ENCODE results near the gene MAPK8. TPM values are rescaled to one million over a fixed set of nuclear protein-coding genes. Genes with fewer than 3 reads are reported as not detected.
A peak's percentile ranks its signal among the peaks of the same experiment; 100 is the strongest.

The MAPK8 gene
- total and polyA plus RNA-seq, 9 of the 15 experiments (the other 6 are each of a cell fraction or from before 2014, with no cell fraction given), result 6.4 to 159 (median 71.0) TPM

DNA sequence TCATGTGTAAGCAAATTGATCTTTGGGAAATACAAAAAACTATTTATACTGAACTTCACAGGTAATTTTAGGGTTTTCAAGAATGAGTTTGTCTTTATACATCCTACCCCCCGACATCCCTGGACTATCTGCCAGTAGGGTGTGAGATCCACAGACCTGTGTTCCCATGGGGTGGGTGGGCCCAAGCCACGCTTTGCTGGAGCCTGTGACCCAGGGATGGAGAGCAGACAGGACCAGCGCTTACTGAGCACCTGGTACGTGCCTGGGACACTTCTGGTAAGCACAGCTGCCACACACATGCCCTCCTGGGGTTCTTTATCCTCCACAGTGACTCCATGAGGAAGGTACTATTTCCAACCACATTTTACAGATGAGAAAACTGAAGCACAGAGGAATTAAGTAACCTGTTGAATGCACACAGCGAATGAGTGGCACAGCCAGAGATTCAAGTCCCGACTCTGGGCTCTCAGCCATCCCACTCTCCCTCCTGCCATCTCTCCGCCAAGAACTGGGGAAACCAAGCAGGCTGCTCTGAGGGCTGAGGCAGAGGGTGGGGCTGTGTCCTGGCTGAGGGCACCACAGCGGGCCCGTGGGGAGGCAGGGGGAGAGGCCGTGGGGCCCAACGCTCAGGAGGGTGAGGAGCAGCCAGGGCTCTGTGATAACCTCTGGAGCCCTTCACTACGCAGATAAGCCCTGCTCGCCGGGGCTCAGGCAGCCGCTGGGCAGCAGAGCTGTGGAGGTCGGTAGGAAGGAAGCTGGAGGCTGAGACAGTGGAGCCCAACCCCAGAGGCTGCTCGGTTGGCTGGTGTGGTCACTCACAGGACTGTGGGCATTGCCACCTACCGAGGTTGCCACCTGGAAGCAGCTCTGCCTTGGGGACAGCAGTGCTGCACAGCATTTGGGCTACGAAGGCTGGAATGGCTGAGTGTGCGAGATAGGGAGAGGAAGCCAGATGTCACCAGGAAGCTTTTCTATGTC lies 174.2 kb downstream of the MAPK8 start (continued):
- TF ChIP-seq, protein P1, sequence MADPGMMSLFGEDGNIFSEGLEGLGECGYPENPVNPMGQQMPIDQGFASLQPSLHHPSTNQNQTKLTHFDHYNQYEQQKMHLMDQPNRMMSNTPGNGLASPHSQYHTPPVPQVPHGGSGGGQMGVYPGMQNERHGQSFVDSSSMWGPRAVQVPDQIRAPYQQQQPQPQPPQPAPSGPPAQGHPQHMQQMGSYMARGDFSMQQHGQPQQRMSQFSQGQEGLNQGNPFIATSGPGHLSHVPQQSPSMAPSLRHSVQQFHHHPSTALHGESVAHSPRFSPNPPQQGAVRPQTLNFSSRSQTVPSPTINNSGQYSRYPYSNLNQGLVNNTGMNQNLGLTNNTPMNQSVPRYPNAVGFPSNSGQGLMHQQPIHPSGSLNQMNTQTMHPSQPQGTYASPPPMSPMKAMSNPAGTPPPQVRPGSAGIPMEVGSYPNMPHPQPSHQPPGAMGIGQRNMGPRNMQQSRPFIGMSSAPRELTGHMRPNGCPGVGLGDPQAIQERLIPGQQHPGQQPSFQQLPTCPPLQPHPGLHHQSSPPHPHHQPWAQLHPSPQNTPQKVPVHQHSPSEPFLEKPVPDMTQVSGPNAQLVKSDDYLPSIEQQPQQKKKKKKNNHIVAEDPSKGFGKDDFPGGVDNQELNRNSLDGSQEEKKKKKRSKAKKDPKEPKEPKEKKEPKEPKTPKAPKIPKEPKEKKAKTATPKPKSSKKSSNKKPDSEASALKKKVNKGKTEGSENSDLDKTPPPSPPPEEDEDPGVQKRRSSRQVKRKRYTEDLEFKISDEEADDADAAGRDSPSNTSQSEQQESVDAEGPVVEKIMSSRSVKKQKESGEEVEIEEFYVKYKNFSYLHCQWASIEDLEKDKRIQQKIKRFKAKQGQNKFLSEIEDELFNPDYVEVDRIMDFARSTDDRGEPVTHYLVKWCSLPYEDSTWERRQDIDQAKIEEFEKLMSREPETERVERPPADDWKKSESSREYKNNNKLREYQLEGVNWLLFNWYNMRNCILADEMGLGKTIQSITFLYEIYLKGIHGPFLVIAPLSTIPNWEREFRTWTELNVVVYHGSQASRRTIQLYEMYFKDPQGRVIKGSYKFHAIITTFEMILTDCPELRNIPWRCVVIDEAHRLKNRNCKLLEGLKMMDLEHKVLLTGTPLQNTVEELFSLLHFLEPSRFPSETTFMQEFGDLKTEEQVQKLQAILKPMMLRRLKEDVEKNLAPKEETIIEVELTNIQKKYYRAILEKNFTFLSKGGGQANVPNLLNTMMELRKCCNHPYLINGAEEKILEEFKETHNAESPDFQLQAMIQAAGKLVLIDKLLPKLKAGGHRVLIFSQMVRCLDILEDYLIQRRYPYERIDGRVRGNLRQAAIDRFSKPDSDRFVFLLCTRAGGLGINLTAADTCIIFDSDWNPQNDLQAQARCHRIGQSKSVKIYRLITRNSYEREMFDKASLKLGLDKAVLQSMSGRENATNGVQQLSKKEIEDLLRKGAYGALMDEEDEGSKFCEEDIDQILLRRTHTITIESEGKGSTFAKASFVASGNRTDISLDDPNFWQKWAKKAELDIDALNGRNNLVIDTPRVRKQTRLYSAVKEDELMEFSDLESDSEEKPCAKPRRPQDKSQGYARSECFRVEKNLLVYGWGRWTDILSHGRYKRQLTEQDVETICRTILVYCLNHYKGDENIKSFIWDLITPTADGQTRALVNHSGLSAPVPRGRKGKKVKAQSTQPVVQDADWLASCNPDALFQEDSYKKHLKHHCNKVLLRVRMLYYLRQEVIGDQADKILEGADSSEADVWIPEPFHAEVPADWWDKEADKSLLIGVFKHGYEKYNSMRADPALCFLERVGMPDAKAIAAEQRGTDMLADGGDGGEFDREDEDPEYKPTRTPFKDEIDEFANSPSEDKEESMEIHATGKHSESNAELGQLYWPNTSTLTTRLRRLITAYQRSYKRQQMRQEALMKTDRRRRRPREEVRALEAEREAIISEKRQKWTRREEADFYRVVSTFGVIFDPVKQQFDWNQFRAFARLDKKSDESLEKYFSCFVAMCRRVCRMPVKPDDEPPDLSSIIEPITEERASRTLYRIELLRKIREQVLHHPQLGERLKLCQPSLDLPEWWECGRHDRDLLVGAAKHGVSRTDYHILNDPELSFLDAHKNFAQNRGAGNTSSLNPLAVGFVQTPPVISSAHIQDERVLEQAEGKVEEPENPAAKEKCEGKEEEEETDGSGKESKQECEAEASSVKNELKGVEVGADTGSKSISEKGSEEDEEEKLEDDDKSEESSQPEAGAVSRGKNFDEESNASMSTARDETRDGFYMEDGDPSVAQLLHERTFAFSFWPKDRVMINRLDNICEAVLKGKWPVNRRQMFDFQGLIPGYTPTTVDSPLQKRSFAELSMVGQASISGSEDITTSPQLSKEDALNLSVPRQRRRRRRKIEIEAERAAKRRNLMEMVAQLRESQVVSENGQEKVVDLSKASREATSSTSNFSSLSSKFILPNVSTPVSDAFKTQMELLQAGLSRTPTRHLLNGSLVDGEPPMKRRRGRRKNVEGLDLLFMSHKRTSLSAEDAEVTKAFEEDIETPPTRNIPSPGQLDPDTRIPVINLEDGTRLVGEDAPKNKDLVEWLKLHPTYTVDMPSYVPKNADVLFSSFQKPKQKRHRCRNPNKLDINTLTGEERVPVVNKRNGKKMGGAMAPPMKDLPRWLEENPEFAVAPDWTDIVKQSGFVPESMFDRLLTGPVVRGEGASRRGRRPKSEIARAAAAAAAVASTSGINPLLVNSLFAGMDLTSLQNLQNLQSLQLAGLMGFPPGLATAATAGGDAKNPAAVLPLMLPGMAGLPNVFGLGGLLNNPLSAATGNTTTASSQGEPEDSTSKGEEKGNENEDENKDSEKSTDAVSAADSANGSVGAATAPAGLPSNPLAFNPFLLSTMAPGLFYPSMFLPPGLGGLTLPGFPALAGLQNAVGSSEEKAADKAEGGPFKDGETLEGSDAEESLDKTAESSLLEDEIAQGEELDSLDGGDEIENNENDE (IDR thresholded peaks at IDR 0.05; ENCODE audit: low read depth, low read length), result no peak
- TF ChIP-seq ETS2 (tag; IDR thresholded peaks at IDR 0.05; ENCODE audit: borderline replicate concordance, poor library complexity, severe bottlenecking) (no peak), ZNF140 (CRISPR knock-in tag; IDR thresholded peaks at IDR 0.05) (no peak), GTF2F1 (IDR thresholded peaks at IDR 0.05; ENCODE audit: low read depth, low read length) (no peak), ZNF589 (CRISPR knock-in tag; IDR thresholded peaks at IDR 0.05; ENCODE audit: low read depth) (no peak), ZNF212 (CRISPR knock-in tag; IDR thresholded peaks at IDR 0.05) (no peak), SIN3B (IDR thresholded peaks at IDR 0.05; ENCODE audit: low read depth) (0 out of 2 replicates have a peak, but pooled peaks have one; percentile 18), ZFP1 (CRISPR knock-in tag; IDR thresholded peaks at IDR 0.05) (no peak), MEF2A (IDR thresholded peaks at IDR 0.05; ENCODE audit: control insufficient read depth, low read depth, low read length) (no peak), DMBX1 (CRISPR knock-in tag; IDR thresholded peaks at IDR 0.05; ENCODE audit: borderline replicate concordance) (peak; percentile 91), LCOR (CRISPR knock-in tag; IDR thresholded peaks at IDR 0.05) (no peak), HNRNPUL1 (IDR thresholded peaks at IDR 0.05; ENCODE audit: low read length) (no peak), CBX3 (IDR thresholded peaks at IDR 0.05; ENCODE audit: borderline replicate concordance in 1 of 2, low read length in 2 of 2) (no peak)
- TF ChIP-seq, protein P2, sequence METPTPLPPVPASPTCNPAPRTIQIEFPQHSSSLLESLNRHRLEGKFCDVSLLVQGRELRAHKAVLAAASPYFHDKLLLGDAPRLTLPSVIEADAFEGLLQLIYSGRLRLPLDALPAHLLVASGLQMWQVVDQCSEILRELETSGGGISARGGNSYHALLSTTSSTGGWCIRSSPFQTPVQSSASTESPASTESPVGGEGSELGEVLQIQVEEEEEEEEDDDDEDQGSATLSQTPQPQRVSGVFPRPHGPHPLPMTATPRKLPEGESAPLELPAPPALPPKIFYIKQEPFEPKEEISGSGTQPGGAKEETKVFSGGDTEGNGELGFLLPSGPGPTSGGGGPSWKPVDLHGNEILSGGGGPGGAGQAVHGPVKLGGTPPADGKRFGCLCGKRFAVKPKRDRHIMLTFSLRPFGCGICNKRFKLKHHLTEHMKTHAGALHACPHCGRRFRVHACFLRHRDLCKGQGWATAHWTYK (CRISPR knock-in tag; IDR thresholded peaks at IDR 0.05), result peak; percentile 75; the same call in 1 of the 2 replicates

All from K562 (cell line).